Ishikawa (cell line): Measurements from ENCODE around the gene EZH2.

Source experiments
- CEBPB ChIP-seq: IDR thresholded peaks from 2 replicates; pipeline ENCODE4 v1.6.1; 2012
- CREB1 ChIP-seq: IDR thresholded peaks from 2 replicates; pipeline ENCODE4 v1.6.1; 2012; ENCODE audit warnings: low read depth
- EGR1 ChIP-seq: IDR thresholded peaks from 2 replicates; pipeline ENCODE4 v1.6.1; 2012
- EP300 ChIP-seq: IDR thresholded peaks from 2 replicates; pipeline ENCODE4 v1.6.1; 2012; ENCODE audit warnings: borderline replicate concordance
- FOXM1 ChIP-seq: IDR thresholded peaks from 2 replicates; pipeline ENCODE4 v1.6.1; 2012; ENCODE audit warnings: low read depth, borderline replicate concordance
- NFIC ChIP-seq: IDR thresholded peaks from 2 replicates; pipeline ENCODE4 v1.6.1; 2012
- RAD21 ChIP-seq: IDR thresholded peaks from 2 replicates; pipeline ENCODE4 v1.6.1; 2012; ENCODE audit warnings: low read depth
- TAF1 ChIP-seq: IDR thresholded peaks from 2 replicates; pipeline ENCODE4 v1.6.1; 2012; ENCODE audit warnings: low read depth, mild to moderate bottlenecking
- TCF12 ChIP-seq: IDR thresholded peaks from 2 replicates; pipeline ENCODE4 v1.6.1; 2012; ENCODE audit warnings: low read depth
- TEAD4 ChIP-seq: IDR thresholded peaks from 2 replicates; pipeline ENCODE4 v1.6.1; 2012
- YY1 ChIP-seq: IDR thresholded peaks from 2 replicates; pipeline ENCODE4 v1.6.1; 2012; ENCODE audit warnings: low read depth
- ZBTB7A ChIP-seq: IDR thresholded peaks from 2 replicates; pipeline ENCODE4 v1.6.1; 2012; ENCODE audit warnings: low read depth
- TF ChIP-seq, protein P1 (sequence below): IDR thresholded peaks from 2 replicates; pipeline ENCODE4 v1.6.1; 2012
- TF ChIP-seq, protein P2 (sequence below): IDR thresholded peaks from 2 replicates; pipeline ENCODE4 v1.6.1; 2012
- TF ChIP-seq, protein P3 (sequence below): IDR thresholded peaks from 2 replicates; pipeline ENCODE4 v1.6.1; 2012; ENCODE audit warnings: low read depth, mild to moderate bottlenecking

EZH2 gene

DNA sequence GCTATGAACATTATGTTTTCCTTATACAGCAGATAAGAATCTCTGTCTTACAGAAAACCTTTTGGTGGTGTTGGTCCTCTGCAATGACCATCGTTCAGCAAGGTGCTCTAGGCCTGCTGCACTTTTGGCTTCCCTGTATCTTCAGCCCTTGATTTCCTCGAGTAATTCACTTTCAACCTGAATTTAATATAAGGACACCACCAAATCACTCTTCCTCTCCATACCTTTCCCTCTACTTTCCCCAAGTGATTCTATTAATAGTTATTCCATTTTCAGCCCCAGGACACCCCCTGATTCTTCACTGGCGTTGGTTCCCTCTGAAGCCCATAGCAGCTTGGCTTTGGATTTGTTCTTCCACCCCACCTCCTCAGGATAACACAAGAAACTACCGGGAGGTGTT is 72.2 kb downstream of the EZH2 start:
- TF ChIP-seq FOXM1 (no peak), TEAD4 (no peak), EGR1 (no peak), TAF1 (no peak), TCF12 (no peak), EP300 (no peak), RAD21 (no peak), CREB1 (no peak), ZBTB7A (no peak), NFIC (no peak), CEBPB (no peak), YY1 (no peak)
- TF ChIP-seq, protein P1, sequence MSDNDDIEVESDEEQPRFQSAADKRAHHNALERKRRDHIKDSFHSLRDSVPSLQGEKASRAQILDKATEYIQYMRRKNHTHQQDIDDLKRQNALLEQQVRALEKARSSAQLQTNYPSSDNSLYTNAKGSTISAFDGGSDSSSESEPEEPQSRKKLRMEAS, result no peak
- TF ChIP-seq, protein P2, sequence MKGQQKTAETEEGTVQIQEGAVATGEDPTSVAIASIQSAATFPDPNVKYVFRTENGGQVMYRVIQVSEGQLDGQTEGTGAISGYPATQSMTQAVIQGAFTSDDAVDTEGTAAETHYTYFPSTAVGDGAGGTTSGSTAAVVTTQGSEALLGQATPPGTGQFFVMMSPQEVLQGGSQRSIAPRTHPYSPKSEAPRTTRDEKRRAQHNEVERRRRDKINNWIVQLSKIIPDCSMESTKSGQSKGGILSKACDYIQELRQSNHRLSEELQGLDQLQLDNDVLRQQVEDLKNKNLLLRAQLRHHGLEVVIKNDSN, result no peak
- TF ChIP-seq, protein P3, sequence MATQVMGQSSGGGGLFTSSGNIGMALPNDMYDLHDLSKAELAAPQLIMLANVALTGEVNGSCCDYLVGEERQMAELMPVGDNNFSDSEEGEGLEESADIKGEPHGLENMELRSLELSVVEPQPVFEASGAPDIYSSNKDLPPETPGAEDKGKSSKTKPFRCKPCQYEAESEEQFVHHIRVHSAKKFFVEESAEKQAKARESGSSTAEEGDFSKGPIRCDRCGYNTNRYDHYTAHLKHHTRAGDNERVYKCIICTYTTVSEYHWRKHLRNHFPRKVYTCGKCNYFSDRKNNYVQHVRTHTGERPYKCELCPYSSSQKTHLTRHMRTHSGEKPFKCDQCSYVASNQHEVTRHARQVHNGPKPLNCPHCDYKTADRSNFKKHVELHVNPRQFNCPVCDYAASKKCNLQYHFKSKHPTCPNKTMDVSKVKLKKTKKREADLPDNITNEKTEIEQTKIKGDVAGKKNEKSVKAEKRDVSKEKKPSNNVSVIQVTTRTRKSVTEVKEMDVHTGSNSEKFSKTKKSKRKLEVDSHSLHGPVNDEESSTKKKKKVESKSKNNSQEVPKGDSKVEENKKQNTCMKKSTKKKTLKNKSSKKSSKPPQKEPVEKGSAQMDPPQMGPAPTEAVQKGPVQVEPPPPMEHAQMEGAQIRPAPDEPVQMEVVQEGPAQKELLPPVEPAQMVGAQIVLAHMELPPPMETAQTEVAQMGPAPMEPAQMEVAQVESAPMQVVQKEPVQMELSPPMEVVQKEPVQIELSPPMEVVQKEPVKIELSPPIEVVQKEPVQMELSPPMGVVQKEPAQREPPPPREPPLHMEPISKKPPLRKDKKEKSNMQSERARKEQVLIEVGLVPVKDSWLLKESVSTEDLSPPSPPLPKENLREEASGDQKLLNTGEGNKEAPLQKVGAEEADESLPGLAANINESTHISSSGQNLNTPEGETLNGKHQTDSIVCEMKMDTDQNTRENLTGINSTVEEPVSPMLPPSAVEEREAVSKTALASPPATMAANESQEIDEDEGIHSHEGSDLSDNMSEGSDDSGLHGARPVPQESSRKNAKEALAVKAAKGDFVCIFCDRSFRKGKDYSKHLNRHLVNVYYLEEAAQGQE, result no peak

DNA sequence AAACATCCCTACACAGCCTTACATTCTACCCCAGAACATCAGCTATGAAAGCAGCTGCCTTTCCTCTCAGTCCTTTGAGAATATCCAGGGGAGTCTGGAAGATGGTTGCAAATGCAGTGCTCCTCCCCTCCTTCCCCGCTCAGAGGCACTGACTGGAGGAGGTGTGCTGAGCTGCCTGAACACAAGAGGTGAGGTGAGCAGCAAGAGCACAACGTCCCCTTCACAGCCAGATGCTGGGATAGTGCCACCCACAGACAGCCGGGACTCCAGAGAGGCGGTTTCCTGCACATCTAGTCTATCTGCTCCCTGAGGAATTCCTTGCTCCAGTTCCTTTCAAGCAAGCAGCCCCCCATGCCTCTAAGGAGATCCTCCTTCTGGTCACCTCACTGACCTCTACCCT is 74.2 kb downstream of the EZH2 start:
- TF ChIP-seq YY1, result no peak
- TF ChIP-seq NFIC, result no peak

DNA sequence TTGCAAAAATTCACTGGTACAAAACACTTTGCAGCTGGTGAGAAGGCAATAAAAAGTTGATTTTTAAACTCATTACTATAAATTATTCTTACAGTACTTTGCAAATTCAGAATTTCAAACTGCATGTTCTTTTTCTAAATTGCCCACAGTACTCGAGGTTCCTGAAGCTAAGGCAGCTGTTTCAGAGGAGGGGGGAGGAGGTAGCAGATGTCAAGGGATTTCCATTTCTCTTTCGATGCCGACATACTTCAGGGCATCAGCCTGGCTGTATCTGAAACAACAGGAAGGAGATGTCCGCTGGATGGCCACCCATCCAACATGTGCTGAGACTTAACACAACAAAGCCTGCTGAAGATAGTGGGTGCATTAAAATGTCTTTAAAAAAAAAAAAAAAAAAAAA is 76.7 kb downstream of the EZH2 start:
- TF ChIP-seq YY1 (no peak), RAD21 (no peak), ZBTB7A (no peak), TEAD4 (no peak), CREB1 (no peak), TCF12 (no peak), EP300 (no peak), NFIC (no peak)
- TF ChIP-seq, protein P3, result no peak
- TF ChIP-seq, protein P2, result no peak

DNA sequence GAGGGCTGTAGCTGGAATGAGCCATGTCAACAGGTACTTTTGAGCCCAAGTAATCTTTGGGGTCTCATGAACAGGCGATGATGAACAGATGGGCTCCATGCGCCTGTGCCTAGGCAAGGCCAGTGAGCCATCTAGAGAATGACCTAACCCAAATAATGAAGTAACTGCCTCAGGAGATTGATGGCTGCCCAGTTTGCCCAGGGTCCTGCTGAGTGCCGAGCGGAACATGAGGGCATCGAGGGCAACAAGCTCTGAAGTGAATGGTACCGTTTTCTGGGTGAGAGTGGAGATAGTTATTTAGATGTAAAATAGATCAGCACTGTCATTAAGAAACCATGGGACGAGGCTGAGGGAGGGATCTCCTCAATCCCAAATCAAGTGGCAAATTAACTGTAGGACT is 77.9 kb downstream of the EZH2 start:
- TF ChIP-seq ZBTB7A (no peak), TCF12 (no peak), TEAD4 (no peak), YY1 (no peak), FOXM1 (no peak)

DNA sequence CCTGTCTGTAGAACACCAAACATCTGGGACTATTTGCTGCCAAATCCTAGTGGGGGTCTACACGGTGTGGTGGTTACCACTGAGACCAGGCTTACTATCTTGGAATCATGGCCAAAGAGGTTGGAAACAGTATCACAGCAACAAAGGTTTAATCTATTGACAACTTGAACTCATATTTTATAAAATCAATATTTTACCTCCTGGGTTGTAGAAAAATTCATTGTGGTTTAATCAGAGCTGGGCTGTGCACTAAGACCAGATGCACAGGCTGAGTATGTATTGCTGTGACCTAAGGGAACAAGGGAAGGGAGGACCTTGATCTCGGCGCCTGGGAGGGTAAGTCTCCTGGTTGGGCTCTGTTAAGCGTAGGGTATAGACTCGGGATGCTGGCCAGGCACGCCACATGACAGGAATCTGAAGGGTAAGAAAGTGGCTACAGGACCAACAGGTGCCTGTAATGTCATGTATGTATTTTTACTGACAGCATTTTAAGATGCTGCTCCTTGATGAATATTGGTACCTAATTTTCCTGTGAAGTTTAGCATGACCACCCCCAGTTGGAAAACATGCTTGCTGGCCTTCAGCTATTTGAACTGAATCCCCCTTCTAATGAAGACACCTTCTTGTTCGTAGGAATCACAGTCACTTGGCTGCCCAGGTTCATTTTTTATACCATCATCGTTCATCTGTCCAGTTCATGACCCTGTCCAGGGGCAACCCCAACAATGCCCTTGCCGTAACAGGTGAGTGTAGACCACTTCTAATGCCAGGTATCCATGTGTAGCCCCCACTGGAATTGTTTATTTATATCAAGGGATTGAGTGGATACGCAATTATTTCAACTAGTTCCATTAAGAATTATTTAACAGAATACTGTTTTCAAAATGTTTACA is 79.5 kb downstream of the EZH2 start:
- TF ChIP-seq, protein P3, result no peak
- TF ChIP-seq, protein P2, result no peak
- TF ChIP-seq EGR1, result no peak
- TF ChIP-seq CREB1, result no peak
- no peak for TF ChIP-seq YY1
- no peak for TF ChIP-seq ZBTB7A
- no peak for TF ChIP-seq RAD21
- no peak for TF ChIP-seq EP300
- no peak for TF ChIP-seq TEAD4
- no peak for TF ChIP-seq TAF1
- TF ChIP-seq CEBPB, result no peak
- no peak for TF ChIP-seq FOXM1
- TF ChIP-seq TCF12, result no peak
- TF ChIP-seq, protein P1, result no peak
